GM19438 (cell line): ENCODE data around the gene SIK3.
A peak's percentile ranks its signal among the peaks of the same experiment; 100 is the strongest.
"Not testable (repeated sequence)": the region's sequence is repeated elsewhere in the genome, so short reads cannot be mapped to it uniquely, and the experiment has no call there.

ENCODE experiments used
- ATAC-seq: cut with Tn5 transposase; IDR thresholded peaks from one replicate; pipeline ENCODE4 v1.9.1; 2021; ENCODE audit warnings: low read depth; ENCODE audit not compliant: unreplicated experiment

The SIK3 gene

GRCh38 chr11:116852261-116853031, 245.8 kb downstream of the SIK3 start:
- ATAC-seq, result no peak

- no peak for ATAC-seq
These were observed 246.6 kb downstream of the SIK3 start for GRCh38 chr11:116851626-116852025.

- ATAC-seq, result no peak
These were observed 248.7 kb downstream of the SIK3 start for GRCh38 chr11:116849486-116849885.

- no peak for ATAC-seq
These were observed 249.2 kb downstream of the SIK3 start for GRCh38 chr11:116849060-116849459.

GRCh38 chr11:116847612-116848011, 250.6 kb downstream of the SIK3 start:
- no peak for ATAC-seq

GRCh38 chr11:116844722-116845121, 253.5 kb downstream of the SIK3 start:
- no peak for ATAC-seq

- no peak for ATAC-seq
These were observed 254.6 kb downstream of the SIK3 start for GRCh38 chr11:116843661-116844060.

GRCh38 chr11:116842909-116843308, 255.3 kb downstream of the SIK3 start:
- ATAC-seq, result no peak

GRCh38 chr11:116842117-116842516, 256.1 kb downstream of the SIK3 start:
- ATAC-seq, result no peak

- no peak for ATAC-seq
These were observed 257.4 kb downstream of the SIK3 start for GRCh38 chr11:116840746-116841296.

GRCh38 chr11:116840224-116840745, 257.9 kb downstream of the SIK3 start:
- ATAC-seq, result no peak

GRCh38 chr11:116838321-116839084, 259.7 kb downstream of the SIK3 start:
- no peak for ATAC-seq

GRCh38 chr11:116837231-116838091, 260.8 kb downstream of the SIK3 start, which contains the start of gene APOA1:
TSS of gene APOA1 (minus strand) at chr11:116837622. CDS start at chr11:116837387, 235 bp downstream.
- ATAC-seq, result no peak

- no peak for ATAC-seq
These were observed 261.6 kb downstream of the SIK3 start for GRCh38 chr11:116836632-116836991.

GRCh38 chr11:116835791-116836631, 262.2 kb downstream of the SIK3 start:
- peak; percentile 89 for ATAC-seq

- ATAC-seq, result peak; percentile 26
These were observed 263.0 kb downstream of the SIK3 start for GRCh38 chr11:116835042-116835772.

- not testable (repeated sequence) for ATAC-seq
These were observed 263.6 kb downstream of the SIK3 start for GRCh38 chr11:116834535-116835041.

- no peak for ATAC-seq
These were observed 264.3 kb downstream of the SIK3 start for GRCh38 chr11:116833816-116834534.
